GM06990 (cell line): ENCODE data around the gene PRRC1.
A peak's percentile ranks its signal among the peaks of the same experiment; 100 is the strongest.

Experiments used
- DNase-seq: peaks from one replicate; pipeline ENCODE4 v3.0.0-alpha.2; 2011; ENCODE audit not compliant: insufficient read length; ENCODE audit errors: extremely low read depth
- H3K27me3 ChIP-seq: replicated peaks from 2 replicates; pipeline ENCODE4 v1.6.0; 2011; ENCODE audit warnings: low read length; ENCODE audit not compliant: control insufficient read depth, insufficient read depth
- H3K36me3 ChIP-seq: 2 replicates; pipeline ENCODE4 v1.5.1; 2011; ENCODE audit warnings: low read length; ENCODE audit not compliant: control insufficient read depth, insufficient read depth
- H3K4me3 ChIP-seq: replicated peaks from 2 replicates; pipeline ENCODE4 v1.5.1; 2011; ENCODE audit warnings: low read depth, mild to moderate bottlenecking, control low read depth, low read length
- CTCF ChIP-seq: IDR thresholded peaks from 2 replicates; pipeline ENCODE4 v1.5.1; 2011; ENCODE audit warnings: low read length, control low read depth, mild to moderate bottlenecking, inconsistent platforms; ENCODE audit not compliant: insufficient read depth, poor library complexity, severe bottlenecking

The PRRC1 gene

GRCh38 chr5:127561254-127561653, 43.8 kb downstream of the PRRC1 start:
- no peak for TF ChIP-seq CTCF
- H3K27me3 ChIP-seq = no peaks in the 10 kb centered on the region
- H3K4me3 ChIP-seq = no peak overlapping the region
- DNase-seq = no peak
- H3K36me3 ChIP-seq = no peaks in the 10 kb centered on the region

GRCh38 chr5:127562252-127562651, 44.8 kb downstream of the PRRC1 start:
- TF ChIP-seq CTCF = peak; percentile 32
- DNase-seq = no peak
- no peaks in the 10 kb centered on the region for H3K27me3 ChIP-seq
- no peak overlapping the region for H3K4me3 ChIP-seq
- H3K36me3 ChIP-seq = no peaks in the 10 kb centered on the region

- Histone ChIP-seq H3K36me3 (no peaks in the 10 kb centered on the region), H3K4me3 (no peak overlapping the region), H3K27me3 (no peaks in the 10 kb centered on the region)
- no peak for DNase-seq
- TF ChIP-seq CTCF = no peak
Observed at GRCh38 chr5:127563136-127563535, 45.7 kb downstream of the PRRC1 start.

GRCh38 chr5:127564002-127564769, 46.7 kb downstream of the PRRC1 start:
- TF ChIP-seq CTCF = peak; percentile 59
- no peaks in the 10 kb centered on the region for H3K27me3 ChIP-seq
- no peaks in the 10 kb centered on the region for H3K36me3 ChIP-seq
- DNase-seq = no peak
- no peak overlapping the region for H3K4me3 ChIP-seq

GRCh38 chr5:127565586-127566270, 48.3 kb downstream of the PRRC1 start:
- Histone ChIP-seq H3K4me3 (no peak overlapping the region), H3K27me3 (no peaks in the 10 kb centered on the region), H3K36me3 (no peaks in the 10 kb centered on the region)
- no peak for TF ChIP-seq CTCF
- DNase-seq = no peak
